Mesendoderm (in vitro differentiated cells): ENCODE measurements around the gene OGFR.

ENCODE experiments used
- DNase-seq: peaks from one replicate; pipeline ENCODE4 v3.0.0; 2013
- H2AK5ac ChIP-seq: 2 replicates; pipeline ENCODE4 v1.6.1; 2013; ENCODE audit warnings: low read length, inconsistent platforms
- H2BK120ac ChIP-seq: 2 replicates; pipeline ENCODE4 v1.6.1; 2013; ENCODE audit warnings: low read depth, mild to moderate bottlenecking, low read length, moderate library complexity, mixed read lengths
- H2BK15ac ChIP-seq: replicated peaks from 2 replicates; pipeline ENCODE4 v1.6.1; 2013; ENCODE audit warnings: low read depth, mild to moderate bottlenecking, moderate library complexity
- H2BK5ac ChIP-seq: 2 replicates; pipeline ENCODE4 v1.6.1; 2013; ENCODE audit warnings: low read length, inconsistent platforms
- H3K18ac ChIP-seq: 2 replicates; pipeline ENCODE4 v1.6.1; 2013; ENCODE audit warnings: mild to moderate bottlenecking, low read length, mixed read lengths
- H3K23ac ChIP-seq: one replicate; pipeline ENCODE4 v1.6.1; 2013; ENCODE audit warnings: low read length
- H3K27ac ChIP-seq: 2 replicates; pipeline ENCODE4 v1.5.1; 2013; ENCODE audit warnings: low read depth, mild to moderate bottlenecking, inconsistent platforms, low read length, moderate library complexity
- H3K27me3 ChIP-seq: 2 replicates; pipeline ENCODE4 v1.6.1; 2013; ENCODE audit warnings: low read length, control low read depth, mild to moderate bottlenecking, inconsistent platforms; ENCODE audit not compliant: insufficient read depth, poor library complexity
- H3K36me3 ChIP-seq: 2 replicates; pipeline ENCODE4 v1.6.1; 2013; ENCODE audit warnings: low read length, inconsistent platforms; ENCODE audit not compliant: control insufficient read depth, insufficient read depth
- H3K4ac ChIP-seq: one replicate; pipeline ENCODE4 v1.6.1; 2013; ENCODE audit warnings: low read depth, mild to moderate bottlenecking, low read length, moderate library complexity
- H3K4me1 ChIP-seq: 2 replicates; pipeline ENCODE4 v1.6.1; 2013; ENCODE audit warnings: low read depth, low read length, inconsistent platforms; ENCODE audit not compliant: control insufficient read depth
- H3K4me2 ChIP-seq: 2 replicates; pipeline ENCODE4 v1.6.1; 2013; ENCODE audit warnings: low read length
- H3K4me3 ChIP-seq: 2 replicates; pipeline ENCODE4 v1.5.1; 2013; ENCODE audit warnings: mild to moderate bottlenecking, low read length
- H3K56ac ChIP-seq: one replicate; pipeline ENCODE4 v1.6.1; 2013; ENCODE audit warnings: low read length
- H3K79me1 ChIP-seq: 2 replicates; pipeline ENCODE4 v1.6.1; 2013; ENCODE audit warnings: low read length, inconsistent platforms
- H3K79me2 ChIP-seq: 2 replicates; pipeline ENCODE4 v1.6.1; 2013; ENCODE audit warnings: mild to moderate bottlenecking, low read length; ENCODE audit not compliant: control insufficient read depth, insufficient read depth
- H3K9ac ChIP-seq: 2 replicates; pipeline ENCODE4 v1.6.1; 2013; ENCODE audit warnings: low read length, inconsistent platforms
- H4K5ac ChIP-seq: one replicate; pipeline ENCODE4 v1.6.1; 2013; ENCODE audit warnings: low read length
- H4K8ac ChIP-seq: one replicate; pipeline ENCODE4 v1.6.1; 2013; ENCODE audit warnings: low read depth, mild to moderate bottlenecking, control low read depth, low read length, moderate library complexity
- WGBS: extraction: QIAGEN DNeasy Blood & Tissue Kit; methylation state at CpG from one replicate; pipeline ENCODE4 v1.1.7; 2013; ENCODE audit warnings: low lambda C conversion rate, missing lambda C conversion rate; ENCODE audit not compliant: insufficient coverage; ENCODE audit errors: extremely low coverage; 5-methylcytosine and 5-hydroxymethylcytosine counted together

OGFR gene

GRCh38 chr20:62818592-62819493 is 14.2 kb downstream of the OGFR start:
- H3K56ac ChIP-seq = peak overlapping the region; percentile 49
- H4K8ac ChIP-seq = no peak overlapping the region

GRCh38 chr20:62819494-62820174 is 15.0 kb downstream of the OGFR start:
- Histone ChIP-seq H3K18ac (no peak overlapping the region), H3K4me3 (no peak overlapping the region)
- WGBS = no CpG with 5 or more reads among the region's 16 CpGs

More at GRCh38 chr20:62818592-62819493, 14.2 kb downstream of the OGFR start:
- Histone ChIP-seq H3K27me3 (no peaks in the 10 kb centered on the region), H4K5ac (no peak overlapping the region), H2BK5ac (no peak overlapping the region), H2BK15ac (no peak overlapping the region), H2BK120ac (no peak overlapping the region), H3K4me1 (peaks cover 2% of the 10 kb centered on the region), H3K4me3 (no peak overlapping the region), H3K79me2 (no peaks in the 10 kb centered on the region), H3K36me3 (no peaks in the 10 kb centered on the region), H3K23ac (no peak overlapping the region), H3K27ac (no peak overlapping the region), H2AK5ac (no peak overlapping the region), H3K9ac (no peak overlapping the region), H3K4ac (no peak overlapping the region), H3K18ac (no peak overlapping the region), H3K79me1 (no peaks in the 10 kb centered on the region), H3K4me2 (no peak overlapping the region)
- DNase-seq = no peak
- WGBS = no CpG with 5 or more reads among the region's 25 CpGs

GRCh38 chr20:62820208-62820961 is 15.8 kb downstream of the OGFR start:
- no peak overlapping the region for H3K9ac ChIP-seq
- H2BK120ac ChIP-seq = no peak overlapping the region
- no peak overlapping the region for H2BK5ac ChIP-seq
- no peaks in the 10 kb centered on the region for H3K79me1 ChIP-seq
- WGBS = no CpG with 5 or more reads among the region's 23 CpGs
- no peaks in the 10 kb centered on the region for H3K27me3 ChIP-seq
- no peak overlapping the region for H3K56ac ChIP-seq
- DNase-seq = no peak
- H3K18ac ChIP-seq = no peak overlapping the region
- H3K79me2 ChIP-seq = no peaks in the 10 kb centered on the region
- no peak overlapping the region for H4K5ac ChIP-seq
- no peak overlapping the region for H3K4ac ChIP-seq
- no peak overlapping the region for H4K8ac ChIP-seq
- no peak overlapping the region for H2AK5ac ChIP-seq
- H3K4me2 ChIP-seq = no peak overlapping the region
- peaks cover 2% of the 10 kb centered on the region for H3K4me1 ChIP-seq
- no peak overlapping the region for H3K27ac ChIP-seq
- H3K4me3 ChIP-seq = no peak overlapping the region
- no peak overlapping the region for H3K23ac ChIP-seq
- no peak overlapping the region for H2BK15ac ChIP-seq
- H3K36me3 ChIP-seq = no peaks in the 10 kb centered on the region

More at GRCh38 chr20:62819494-62820174, 15.0 kb downstream of the OGFR start:
- Histone ChIP-seq H4K5ac (no peak overlapping the region), H3K4ac (no peak overlapping the region), H3K27me3 (no peaks in the 10 kb centered on the region), H3K4me2 (no peak overlapping the region), H2BK15ac (no peak overlapping the region), H3K27ac (no peak overlapping the region), H3K9ac (no peak overlapping the region), H3K36me3 (no peaks in the 10 kb centered on the region), H3K4me1 (peaks cover 4% of the 10 kb centered on the region), H4K8ac (no peak overlapping the region), H2AK5ac (no peak overlapping the region), H3K79me1 (no peaks in the 10 kb centered on the region), H3K56ac (no peak overlapping the region), H2BK5ac (no peak overlapping the region), H3K79me2 (no peaks in the 10 kb centered on the region), H2BK120ac (no peak overlapping the region), H3K23ac (no peak overlapping the region)
- no peak for DNase-seq

GRCh38 chr20:62820962-62821725 is 16.5 kb downstream of the OGFR start:
- Histone ChIP-seq H3K79me2 (no peaks in the 10 kb centered on the region), H3K27ac (no peak overlapping the region), H2AK5ac (no peak overlapping the region), H4K8ac (no peak overlapping the region), H3K4me2 (no peak overlapping the region), H3K36me3 (no peaks in the 10 kb centered on the region), H2BK15ac (no peak overlapping the region), H3K18ac (no peak overlapping the region), H3K4me3 (no peak overlapping the region), H2BK5ac (no peak overlapping the region), H3K79me1 (no peaks in the 10 kb centered on the region), H4K5ac (no peak overlapping the region), H3K4me1 (peaks cover 2% of the 10 kb centered on the region), H3K56ac (no peak overlapping the region), H2BK120ac (no peak overlapping the region), H3K27me3 (no peaks in the 10 kb centered on the region), H3K23ac (no peak overlapping the region), H3K9ac (no peak overlapping the region), H3K4ac (no peak overlapping the region)
- DNase-seq = no peak
- no CpG with 5 or more reads among the region's 19 CpGs for WGBS

- no peak overlapping the region for H2BK15ac ChIP-seq
- no peak overlapping the region for H2BK120ac ChIP-seq
- H3K4me2 ChIP-seq = no peak overlapping the region
- H3K36me3 ChIP-seq = no peaks in the 10 kb centered on the region
- no peak overlapping the region for H2BK5ac ChIP-seq
- no peaks in the 10 kb centered on the region for H3K27me3 ChIP-seq
- DNase-seq = no peak
- no peak overlapping the region for H3K4me3 ChIP-seq
- no peak overlapping the region for H2AK5ac ChIP-seq
- H3K18ac ChIP-seq = no peak overlapping the region
- H3K4ac ChIP-seq = no peak overlapping the region
- peaks cover 2% of the 10 kb centered on the region for H3K4me1 ChIP-seq
- no peak overlapping the region for H3K56ac ChIP-seq
- H3K79me1 ChIP-seq = no peaks in the 10 kb centered on the region
- no peak overlapping the region for H3K27ac ChIP-seq
- no peak overlapping the region for H3K23ac ChIP-seq
- no peaks in the 10 kb centered on the region for H3K79me2 ChIP-seq
- H4K5ac ChIP-seq = no peak overlapping the region
- no peak overlapping the region for H3K9ac ChIP-seq
- WGBS = no CpG with 5 or more reads among the region's 12 CpGs
- no peak overlapping the region for H4K8ac ChIP-seq
Measured at GRCh38 chr20:62821726-62822210, 17.1 kb downstream of the OGFR start.
